ENCODE data around the gene DGKQ.
"Not testable (repeated sequence)": the region's sequence is repeated elsewhere in the genome, so short reads cannot be mapped to it uniquely, and the experiment has no call there.

Gene DGKQ

GRCh38 chr4:976016-976415 lies 2.6 kb upstream of the DGKQ start:
- DNase-seq, result not testable (repeated sequence)

- no peak for DNase-seq
Observed at GRCh38 chr4:974668-975067, 1.3 kb upstream of the DGKQ start.

DNA sequence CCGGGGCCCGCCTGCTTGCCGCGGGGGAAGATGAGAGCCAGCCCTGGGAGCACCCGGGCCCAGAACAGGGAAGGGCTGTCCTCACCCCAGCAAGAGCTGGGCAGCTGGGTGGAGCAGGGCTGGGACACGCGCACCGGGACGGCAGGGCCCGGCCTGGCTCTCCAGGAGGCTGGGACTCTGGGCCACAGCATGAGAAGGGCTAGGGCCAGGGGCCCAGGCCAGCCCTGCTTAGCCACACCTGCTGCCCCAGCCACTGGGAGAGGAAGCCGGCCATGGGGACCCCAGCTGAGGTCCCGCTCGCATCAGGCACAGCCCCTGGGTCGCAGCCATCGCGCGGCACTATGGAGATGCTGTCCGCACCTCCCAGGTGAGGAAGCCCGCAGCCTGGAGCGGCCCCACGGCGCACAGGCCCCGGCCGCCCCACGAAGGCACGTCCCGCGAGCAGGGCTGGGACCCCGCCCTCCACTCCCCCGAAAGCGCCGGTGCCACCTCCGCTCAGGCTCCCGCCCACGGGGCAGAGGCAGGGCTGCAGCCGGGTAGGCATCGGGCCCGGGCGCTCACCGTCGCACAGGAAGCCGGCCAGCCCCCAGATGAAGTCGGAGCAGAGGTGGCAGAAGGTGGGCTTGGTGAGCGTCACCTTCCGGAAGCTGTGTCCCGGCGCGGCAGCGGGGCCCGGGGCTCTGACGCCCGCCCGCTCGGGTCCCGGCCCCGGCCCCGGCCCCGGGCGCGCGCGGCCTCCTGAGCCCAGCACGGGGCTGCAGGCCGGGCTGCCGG lies 531 bp downstream of the DGKQ start:
- no peak for DNase-seq

DNA sequence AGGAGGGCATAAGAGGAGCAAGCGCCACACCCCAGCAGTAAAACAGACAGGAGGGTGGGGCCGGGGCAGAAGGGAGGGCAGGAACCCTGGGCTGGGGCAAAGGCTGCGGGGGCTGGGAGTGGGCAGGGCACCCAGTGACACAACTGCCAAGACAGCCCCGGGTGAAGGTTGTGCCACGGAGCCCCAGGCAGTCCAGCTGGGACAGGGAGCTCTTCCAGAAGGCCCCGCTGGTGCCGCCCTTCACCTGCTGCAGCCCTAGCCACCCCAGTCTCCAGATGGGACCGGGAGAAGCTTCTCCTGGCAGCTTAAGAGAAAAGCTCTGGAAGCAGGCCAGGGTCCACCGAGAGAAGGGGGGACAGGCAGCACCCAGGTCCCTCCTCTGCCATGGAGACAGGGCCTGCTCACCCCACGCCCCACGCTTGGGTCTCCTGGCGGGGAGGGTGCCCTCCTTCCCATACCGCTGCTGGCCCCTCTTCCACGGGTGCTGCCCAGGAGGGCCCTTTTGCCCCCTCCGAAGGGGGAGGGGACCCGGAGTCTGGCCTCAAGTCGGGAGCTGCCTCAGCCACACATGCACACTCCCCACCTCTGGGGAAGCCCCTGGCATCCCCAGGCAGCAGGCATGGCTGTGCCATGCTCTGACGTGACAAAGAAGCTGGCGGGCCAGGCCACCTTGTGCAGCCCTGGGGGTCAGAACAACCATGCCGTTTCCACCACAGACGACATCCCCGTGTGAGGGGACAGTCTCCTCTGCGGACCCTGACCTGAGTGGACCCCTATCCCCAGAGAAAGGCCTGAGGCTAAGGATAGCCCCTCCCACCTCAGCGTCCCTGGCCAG lies 1.5 kb downstream of the DGKQ start:
- DNase-seq, result no peak

DNA sequence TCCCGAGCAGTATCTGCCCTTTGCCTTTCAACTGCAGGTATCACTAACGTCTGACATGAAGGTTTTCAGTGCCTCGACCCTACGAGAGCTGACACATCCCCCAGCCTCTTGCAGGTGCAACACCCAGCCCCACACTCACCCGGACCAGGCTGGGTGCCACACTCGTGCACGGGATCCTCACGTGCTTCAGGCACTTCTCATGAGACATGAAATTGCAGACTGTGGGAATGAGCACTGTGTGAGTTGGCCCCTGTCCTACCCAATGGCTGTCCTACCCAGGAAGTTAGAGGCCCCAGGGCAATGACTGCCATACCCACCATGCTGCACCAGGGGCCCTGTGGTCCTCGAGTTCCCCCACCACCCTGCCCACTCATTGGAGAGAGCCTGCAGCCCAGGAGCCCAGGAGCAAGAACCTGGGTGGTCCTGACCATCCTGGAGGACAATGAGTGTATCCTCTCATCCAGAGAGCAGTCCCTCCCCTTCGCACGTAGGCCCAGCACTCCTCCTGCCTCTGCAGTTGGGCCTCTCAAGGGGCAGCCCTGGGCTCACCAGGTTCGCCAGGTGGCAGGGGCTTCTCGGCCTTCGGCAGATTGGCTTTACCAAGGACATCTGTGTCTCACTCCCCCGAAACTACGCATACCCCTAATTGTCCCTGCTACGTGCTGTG lies 2.4 kb downstream of the DGKQ start:
- no peak for DNase-seq

DNA sequence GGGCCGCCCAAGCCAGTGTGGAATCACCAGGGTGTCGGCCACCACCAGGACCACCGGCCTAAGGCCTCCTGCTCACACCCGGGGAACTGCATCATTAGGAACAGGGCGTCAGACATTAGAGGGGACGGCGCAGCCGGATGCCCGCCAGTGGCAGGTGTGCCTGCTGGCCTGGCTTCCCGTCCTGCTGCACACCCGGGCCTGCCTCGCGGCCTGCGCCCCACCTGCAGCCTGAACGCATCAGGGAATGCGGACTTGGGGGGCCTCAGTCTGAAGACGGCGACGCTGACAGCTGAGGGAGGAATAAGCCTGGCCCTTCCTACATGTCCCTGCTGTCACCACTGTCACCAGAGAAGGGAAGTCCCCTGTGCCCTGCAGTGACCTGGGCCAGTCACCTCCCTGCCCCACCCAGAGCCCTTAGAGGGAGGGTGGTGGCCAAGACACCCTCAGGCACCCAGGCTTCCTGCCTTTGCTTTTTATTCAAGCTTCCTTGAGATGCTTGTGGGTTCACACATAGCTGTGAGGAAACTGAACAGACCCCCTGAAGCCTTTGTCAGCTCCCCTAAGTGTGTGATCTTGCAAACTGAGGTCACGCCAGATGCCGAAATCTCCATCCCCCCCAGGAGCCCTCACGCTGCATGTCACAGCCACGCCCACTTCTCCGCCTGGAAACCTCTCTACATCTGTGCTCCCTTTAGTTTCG lies 3.2 kb downstream of the DGKQ start:
- no peak for DNase-seq

DNA sequence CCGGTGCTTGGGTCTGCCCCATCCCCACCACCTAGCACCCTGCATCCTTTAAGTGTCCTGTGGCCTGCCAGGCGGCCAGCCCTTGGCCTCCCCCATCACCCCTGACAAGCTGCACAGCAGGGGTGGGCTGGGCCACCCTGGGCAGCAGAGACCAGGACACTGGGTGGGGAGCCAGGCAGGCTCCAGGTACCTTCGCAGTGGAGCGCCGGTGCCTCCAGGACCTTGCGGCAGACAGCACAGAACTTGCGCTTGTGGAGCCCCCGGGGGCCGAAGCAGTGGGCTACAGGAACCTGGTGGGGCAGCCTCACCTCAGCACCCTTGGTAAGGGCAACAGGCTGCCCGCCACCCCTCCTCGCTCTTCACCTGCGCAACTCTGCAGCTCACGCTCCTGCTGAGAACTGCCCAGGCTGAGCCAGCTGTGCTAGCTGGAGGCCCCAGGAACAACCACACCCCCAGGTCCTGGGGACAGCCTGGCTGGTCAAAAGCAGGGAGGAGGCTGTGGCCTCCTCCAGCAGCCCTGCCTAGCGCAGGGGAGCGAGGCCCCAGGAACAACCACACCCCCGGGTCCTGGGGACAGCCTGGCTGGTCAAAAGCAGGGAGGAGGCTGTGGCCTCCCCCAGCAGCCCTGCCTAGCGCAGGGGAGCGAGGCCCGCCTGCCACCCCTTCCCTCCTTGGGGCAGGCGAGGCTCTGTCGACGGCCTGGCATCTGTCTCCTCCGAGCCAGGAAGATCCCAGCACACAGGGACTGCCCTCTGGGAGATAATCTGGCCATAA lies 4.6 kb downstream of the DGKQ start:
- DNase-seq, result no peak

- no peak for DNase-seq
Observed at GRCh38 chr4:968221-968620, 5.1 kb downstream of the DGKQ start.

- DNase-seq, result no peak
Observed at GRCh38 chr4:967113-968104, 6.0 kb downstream of the DGKQ start.

- no peak for DNase-seq
Observed at GRCh38 chr4:966266-967112, 6.9 kb downstream of the DGKQ start.

- no peak for DNase-seq
Observed at GRCh38 chr4:965766-966134, 7.6 kb downstream of the DGKQ start.

DNA sequence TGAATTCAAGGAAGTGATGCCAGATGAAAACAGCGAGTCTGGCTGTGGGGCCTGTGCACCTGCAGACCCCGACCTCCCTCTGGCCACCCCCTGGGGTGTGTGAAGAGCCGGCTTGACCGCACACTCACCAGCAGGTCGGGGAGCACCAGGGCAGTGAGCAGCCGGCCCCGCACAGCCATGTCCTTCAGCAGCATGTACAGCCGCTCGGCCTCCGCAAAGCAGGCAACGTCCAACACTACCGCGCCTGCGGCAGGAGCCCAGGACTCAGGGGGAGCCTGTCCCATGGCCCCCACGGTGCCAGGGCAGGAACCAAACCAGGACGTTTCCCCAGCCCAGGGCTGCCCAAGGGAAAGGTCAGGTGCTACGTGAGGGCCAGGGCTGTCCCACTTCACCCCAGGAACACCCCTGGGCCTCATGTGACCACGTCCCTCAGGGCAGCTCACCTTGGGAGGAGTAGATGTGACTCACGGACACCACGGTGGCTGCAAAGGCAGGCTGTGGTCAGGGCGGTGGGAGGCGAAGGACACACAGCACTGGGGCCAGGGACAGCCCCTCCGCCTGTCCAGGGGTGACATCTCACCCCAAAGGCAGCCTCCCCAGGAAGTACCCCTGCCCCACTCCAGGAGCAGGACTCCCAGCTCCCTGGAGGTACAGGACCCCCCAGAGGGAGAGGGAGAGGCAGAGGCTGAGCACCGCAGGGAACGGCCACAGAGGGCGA lies 8.2 kb downstream of the DGKQ start:
- DNase-seq, result no peak

DNA sequence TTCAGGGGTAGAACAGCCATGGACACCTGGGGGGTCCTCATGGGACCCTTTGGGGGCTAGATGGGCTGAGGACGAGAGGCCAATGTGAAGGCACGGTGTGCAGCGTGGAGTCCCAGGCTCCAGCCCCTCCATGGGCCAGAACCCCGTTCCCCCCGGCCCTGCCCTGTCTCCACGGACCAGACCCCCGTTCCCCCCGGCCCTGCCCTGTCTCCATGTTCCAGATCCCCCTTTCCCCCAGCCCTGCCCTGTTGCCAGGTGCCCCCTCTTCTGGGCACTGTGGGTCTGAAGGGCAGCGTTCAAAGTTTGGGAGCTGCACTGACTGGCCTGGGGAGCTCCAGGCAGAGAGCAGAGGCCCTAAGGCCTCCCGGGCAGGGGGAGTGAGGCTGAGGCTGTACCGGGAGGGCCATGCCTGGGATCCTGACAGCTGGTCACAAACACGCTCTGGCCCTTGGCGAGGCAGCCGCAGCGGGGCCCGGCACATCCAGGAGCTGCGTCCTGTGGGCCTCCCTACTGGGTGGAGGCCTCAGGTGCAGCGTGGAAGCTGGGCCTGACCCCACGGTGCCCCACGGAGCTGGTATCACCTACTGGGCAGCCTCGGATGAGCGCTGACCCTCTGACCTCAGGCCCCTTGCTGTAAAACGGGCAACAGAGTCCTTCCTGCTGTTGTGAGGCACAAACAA lies 8.9 kb downstream of the DGKQ start:
- no peak for DNase-seq

DNA sequence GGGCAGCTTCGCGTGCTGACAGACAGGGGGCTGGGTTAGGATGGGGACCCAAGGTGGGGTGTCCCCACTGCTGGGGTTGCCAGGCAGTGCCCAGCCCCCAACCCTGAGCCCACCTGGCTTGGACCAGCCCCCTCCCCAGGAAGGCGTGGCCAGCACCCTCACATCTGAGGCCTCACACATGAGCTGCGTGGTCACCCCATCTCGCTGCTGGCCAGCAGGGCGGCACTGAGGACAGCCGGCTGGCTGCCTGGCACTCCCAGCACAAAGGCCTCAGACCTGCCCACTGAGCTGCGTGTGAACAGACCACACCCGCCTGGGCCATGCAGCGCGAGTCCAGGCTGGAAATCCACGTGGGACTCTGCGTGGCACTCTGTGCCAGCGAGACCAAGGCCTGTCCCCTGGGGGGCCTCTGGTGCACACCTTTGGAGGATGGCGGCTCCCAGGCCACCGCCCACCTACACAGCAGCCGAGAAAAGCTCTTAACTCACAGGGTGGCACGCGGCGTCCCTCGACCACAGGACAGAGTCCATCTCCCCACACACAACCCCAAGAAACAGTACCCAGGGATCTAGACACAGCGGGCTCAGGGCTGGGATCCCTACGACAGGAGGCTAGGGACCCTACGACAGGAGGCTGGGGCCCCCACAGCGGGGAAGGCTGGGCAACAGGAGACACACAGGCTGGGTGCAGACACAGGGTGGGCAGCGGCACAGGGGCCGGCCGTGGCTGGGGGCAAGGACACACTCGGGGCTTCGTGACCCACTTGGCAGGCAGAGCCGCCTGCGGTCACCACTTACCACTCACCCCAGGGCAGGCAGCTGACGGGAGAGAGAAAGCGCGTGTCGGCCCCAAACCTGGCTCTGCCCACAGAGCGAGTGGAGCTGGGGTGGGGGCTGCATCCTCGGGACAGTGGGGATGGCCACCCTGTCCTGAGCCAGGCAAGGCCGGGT lies 9.8 kb downstream of the DGKQ start:
- DNase-seq, result no peak

DNA sequence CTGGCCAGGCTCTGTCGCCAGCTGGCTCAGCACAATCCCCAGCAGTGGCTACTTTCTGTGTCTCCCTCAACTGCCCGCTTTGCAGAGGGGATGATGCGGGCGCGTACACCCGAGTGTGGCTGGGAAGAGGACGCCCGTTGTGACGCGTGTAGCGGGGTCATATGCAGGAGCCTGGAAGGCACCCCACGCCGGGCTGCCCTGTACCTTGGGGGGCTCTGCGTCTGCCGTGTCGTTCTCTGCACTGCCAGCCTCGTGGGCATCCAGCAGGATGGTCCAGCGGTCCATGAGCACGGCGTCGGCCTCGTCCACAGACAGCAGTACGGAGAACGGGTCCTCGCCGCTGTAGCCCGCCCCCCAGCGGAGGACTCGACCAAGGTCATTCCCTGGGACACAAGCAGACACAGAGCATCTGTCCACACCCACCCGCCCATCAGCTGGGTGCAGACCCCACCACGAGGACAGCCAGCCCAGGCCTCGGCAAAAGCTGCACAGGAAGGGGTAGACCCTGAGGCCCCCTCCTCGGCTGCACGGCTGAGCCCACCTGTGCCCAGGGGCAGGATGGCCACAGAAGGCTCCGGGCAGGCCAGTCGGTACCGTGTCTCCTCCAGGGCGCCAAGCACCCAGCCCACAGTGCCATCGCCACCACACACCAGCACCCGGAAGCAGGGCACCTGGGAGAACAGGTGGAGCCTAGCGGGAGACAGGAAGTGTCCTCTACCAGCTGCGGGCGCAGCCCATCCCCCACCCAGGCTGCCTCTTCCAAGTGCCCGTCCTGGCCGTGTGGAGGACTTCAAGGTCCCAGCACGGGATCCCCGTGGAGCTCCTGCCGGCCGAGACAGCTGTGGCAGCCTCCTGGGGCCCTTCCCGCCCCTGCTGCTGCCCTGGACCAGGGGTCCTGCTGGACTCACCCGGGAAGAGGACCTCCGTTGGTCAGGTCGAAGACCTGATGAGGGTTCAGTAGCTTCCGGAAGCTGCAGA lies 10.8 kb downstream of the DGKQ start:
- DNase-seq, result no peak
